Prostate gland (tissue), 2 donors: ENCODE measurements around the gene ANKS1B.

Source experiments
- CTCF ChIP-seq, 4 experiments: fragments of 200-600 bp in 2 of 4; fragments of 450-650 bp in 2 of 4; sonication (generic) in 2 of 4; IDR thresholded peaks; 1 replicate in 3 of 4; 2 replicates in 1 of 4; pipeline ENCODE4 v1.5.1; 2016 to 2019; ENCODE audit warnings: antibody characterized with exemption in 4 of 4, mild to moderate bottlenecking in 2 of 4, moderate library complexity in 2 of 4
- POLR2A ChIP-seq: fragments of 450-650 bp; IDR thresholded peaks from one replicate; pipeline ENCODE4 v1.6.1; 2016; ENCODE audit warnings: antibody characterized with exemption, mild to moderate bottlenecking
- POLR2AphosphoS5 ChIP-seq: sonication (generic); formaldehyde crosslinking; IDR thresholded peaks from one replicate; pipeline ENCODE4 v1.6.1; 2017; ENCODE audit warnings: antibody characterized with exemption

GRCh38 chr12:98819071-98819470 is 1165.7 kb downstream of the ANKS1B start:
- TF ChIP-seq POLR2A (no peak), POLR2AphosphoS5 (no peak), CTCF (IDR thresholded peaks at IDR 0.05) (no peak)
